Pancreas (tissue), 10 donors: ENCODE measurements around the gene TRPT1. TPM values are rescaled to one million over a fixed set of nuclear protein-coding genes. Genes with fewer than 3 reads are reported as not detected.

ENCODE experiments used
- ATAC-seq, 4 donors: fragments of 200-7000 bp; cut with Tn5 transposase; one replicate each; pipeline versions ENCODE4 v1.8.0 to v1.9.1; 2020; ENCODE audit warnings: mild to moderate bottlenecking in 4 of 4, moderate library complexity in 4 of 4
- DNase-seq, 6 donors: peaks; one replicate each; pipeline ENCODE4 v3.0.0-alpha.2; 2020
- FAIRE-seq: peaks from 2 replicates; lab custom pipeline; 2012; peaks lifted over from hg19 to GRCh38; lab: Jason Lieb, UNC
- H3K27ac ChIP-seq, 4 donors: fragments of 200-600 bp; sonication (generic); 1 replicate in 3 of 4; 2 replicates in 1 of 4; pipeline versions ENCODE4 v1.5.0 to v1.8.0; 2020
- H3K27me3 ChIP-seq, 4 donors: fragments of 200-600 bp; one replicate each; pipeline ENCODE4 v1.8.0; 2021
- H3K36me3 ChIP-seq, 3 donors: fragments of 200-600 bp; sonication (generic) in 1 of 3; one replicate each; pipeline versions ENCODE4 v1.5.0 to v1.8.0; 2020 to 2021
- H3K4me1 ChIP-seq, 3 donors: fragments of 200-600 bp; one replicate each; pipeline ENCODE4 v1.8.0; 2021
- H3K4me3 ChIP-seq, 4 donors: fragments of 200-600 bp; sonication (generic) in 2 of 4; one replicate each; pipeline versions ENCODE4 v1.5.0 to v1.8.0; 2020 to 2021
- H3K9me3 ChIP-seq, 4 donors: fragments of 200-600 bp; one replicate each; pipeline ENCODE4 v1.8.0; 2021
- CTCF ChIP-seq, 4 donors: fragments of 200-600 bp; sonication (generic) in 3 of 4; IDR thresholded peaks; one replicate each; pipeline versions ENCODE4 v1.5.0 to v1.8.0; 2021; ENCODE audit warnings: antibody characterized with exemption in 4 of 4
- WGBS, 2 donors: extraction: QIAGEN DNeasy Blood & Tissue Kit; methylation state at CpG; one replicate each; pipeline ENCODE4 v1.1.7; 2013; 5-methylcytosine and 5-hydroxymethylcytosine counted together
- intact Hi-C, 3 donors: fragments of 100-400 bp; cut with DNase I; formaldehyde crosslinking; loops; one replicate each; pipeline versions ENCODE4 v1.11.1 to v1.14.2; 2022
- polyA plus RNA-seq, 2 donors: library from polyadenylated mRNA; stranded (reverse); fragments of 200-250 nt; gene quantifications; one replicate each; pipeline ENCODE4 v1.2.3, GENCODE V29; 2013
- total RNA-seq, 6 donors: library from RNA; stranded (reverse); fragmentation: NEBNext Ultra II Directional in 4 of 6; extraction: Animal tissue kit (Norgen Biotek cat#: 25700) in 4 of 6; gene quantifications; one replicate each; pipeline versions ENCODE4 v1.2.1 to v1.2.4, GENCODE V29; 2021 to 2023
- donor health status: healthy with polysubstance abuse.
- donor health status: DM: no; HTN: no; CAD: no; lungs with moderate emphysema.
- donor health status: DM: no; HTN: no; CAD: no.
- donor health status: control.
- donor health status: control.
- donor health status: Bipolar disorder and iron deficiency.
- donor health status: DM: yes; HTN: yes; CAD: no.
- donor health status: DM: no; HTN: no; CAD: no.
- donor health status: DM: no; HTN: no; CAD: no.
- donor health status: DM: yes; HTN: yes; CAD: no.

TRPT1 gene
- total and polyA plus RNA-seq, 8 donors = 18.6 to 78.7 (median 28.1) TPM

- peak in 2 of 6 donors; percentile 14 to 63 for DNase-seq
- FAIRE-seq = no peak
- H3K27ac ChIP-seq = no peak overlapping the region
- peaks cover 0 to 2% (median 2%) of the 10 kb centered on the region in 3 donors for H3K36me3 ChIP-seq
- no peak for TF ChIP-seq CTCF (IDR thresholded peaks at IDR 0.05)
- H3K27me3 ChIP-seq = no peaks in the 10 kb centered on the region
- H3K4me1 ChIP-seq = peaks cover 0 to 3% (median 0%) of the 10 kb centered on the region in 3 donors
- H3K4me3 ChIP-seq = no peak overlapping the region
- intact Hi-C loops = loop anchor here in 2 of 3 donors (5.0 to 10.0 kb wide), 3 partner anchors 53 to 86 kb away; partner anchors contain the start of gene KCNK4 (in 2 of the 2)
- WGBS, 2 donors = 88% methylated on average over 18 of the region's 18 CpGs
- no peak for ATAC-seq
- no peaks in the 10 kb centered on the region for H3K9me3 ChIP-seq
Measured at GRCh38 chr11:64208796-64209562, 17.0 kb downstream of the TRPT1 start.

DNA sequence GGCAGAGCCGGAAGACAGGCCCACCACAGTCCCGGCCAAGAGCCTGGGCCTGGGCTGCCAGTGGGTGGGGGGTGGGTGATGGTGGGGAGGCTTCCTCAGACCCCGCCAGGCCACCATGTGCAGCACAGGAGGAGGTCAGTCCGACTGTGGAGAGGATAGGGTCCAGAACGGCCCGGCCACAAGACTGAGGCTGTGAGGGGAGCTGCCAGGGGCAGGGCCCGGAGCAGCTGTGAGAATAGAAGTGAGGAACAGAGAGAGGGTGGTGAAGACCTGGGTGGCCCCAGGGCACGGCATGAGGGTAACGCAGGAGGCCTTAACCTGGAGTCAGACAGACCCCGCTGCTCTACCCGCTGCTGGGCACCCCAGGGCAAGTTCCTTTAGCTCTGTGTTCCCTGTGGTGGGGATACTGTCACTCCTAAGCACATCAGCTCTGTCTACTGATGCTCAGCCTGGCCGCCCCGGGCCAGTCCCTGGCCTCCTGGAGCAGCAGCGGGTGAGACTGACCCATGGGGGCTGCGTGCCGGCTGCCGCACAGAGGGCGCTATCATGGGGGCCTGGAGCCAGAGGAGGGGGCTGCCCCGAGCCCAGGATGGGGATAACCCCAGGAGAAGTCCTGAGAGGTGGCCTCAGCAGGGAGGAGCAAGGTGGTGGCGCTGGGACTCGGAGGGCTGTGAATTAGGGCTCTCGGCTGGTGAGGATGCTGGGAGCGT lies 17.7 kb downstream of the TRPT1 start:
- Histone ChIP-seq H3K36me3 (peaks cover 0 to 10% (median 9%) of the 10 kb centered on the region in 3 donors), H3K27ac (peak overlapping the region in 3 of 4 donors; percentile 22 to 75 (median 68)), H3K4me1 (peaks cover 0 to 3% (median 0%) of the 10 kb centered on the region in 3 donors), H3K4me3 (peak overlapping the region in 1 of 4 donors; percentile 40), H3K27me3 (no peaks in the 10 kb centered on the region), H3K9me3 (no peaks in the 10 kb centered on the region)
- ATAC-seq = no peak
- intact Hi-C loops = loop anchor here in 2 of 3 donors (5.0 to 10.0 kb wide), 3 partner anchors 54 to 87 kb away; partner anchors contain the start of gene KCNK4 (in 2 of the 2)
- no peak for FAIRE-seq
- no peak for TF ChIP-seq CTCF (IDR thresholded peaks at IDR 0.05)
- 89 to 91% methylated on average over 23 of the region's 23 CpGs for WGBS, 2 donors
- DNase-seq = peak in 2 of 6 donors; percentile 13 to 58

DNA sequence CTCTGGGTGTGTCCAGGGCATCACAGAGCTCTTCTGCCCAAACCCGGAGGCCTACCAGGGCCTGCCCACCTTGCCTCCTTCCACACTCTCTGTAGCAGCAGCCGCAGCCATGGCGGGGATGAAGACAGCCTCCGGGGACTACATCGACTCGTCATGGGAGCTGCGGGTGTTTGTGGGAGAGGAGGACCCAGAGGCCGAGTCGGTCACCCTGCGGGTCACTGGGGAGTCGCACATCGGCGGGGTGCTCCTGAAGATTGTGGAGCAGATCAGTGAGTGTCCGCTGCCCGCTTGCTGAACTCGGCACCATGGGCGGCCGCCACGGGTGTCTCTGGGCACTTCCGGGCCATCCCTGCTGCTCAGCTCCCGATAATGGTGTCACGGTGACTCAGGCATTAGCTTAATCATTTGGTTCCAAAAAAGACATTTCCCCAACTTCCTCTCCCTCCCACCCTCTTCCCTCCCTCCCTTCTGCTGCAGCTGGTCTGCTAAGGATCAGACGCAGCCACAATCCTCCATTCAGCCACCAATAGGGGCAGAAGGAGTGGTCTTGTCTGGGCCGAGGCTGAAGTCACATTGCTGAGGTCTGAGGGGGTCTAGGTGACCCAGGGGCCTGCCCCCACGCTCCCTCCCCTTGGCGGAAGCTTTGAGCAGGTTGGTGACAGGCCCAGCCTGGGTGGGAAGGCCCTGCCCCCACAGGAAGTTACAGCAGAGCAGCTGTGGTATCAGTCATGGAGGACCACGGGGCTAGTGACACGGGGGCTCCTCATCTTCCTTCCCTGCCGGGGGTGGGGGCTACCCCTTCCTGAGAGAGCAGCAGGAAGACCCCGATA lies 18.5 kb downstream of the TRPT1 start:
- H3K4me1 ChIP-seq = peaks cover 0 to 3% (median 0%) of the 10 kb centered on the region in 3 donors

More for the DNA sequence above, 18.5 kb downstream of the TRPT1 start:
- Histone ChIP-seq H3K9me3 (no peaks in the 10 kb centered on the region), H3K27ac (peak overlapping the region in 3 of 4 donors; percentile 22 to 75 (median 68)), H3K36me3 (peaks cover 0 to 17% (median 15%) of the 10 kb centered on the region in 3 donors), H3K27me3 (no peaks in the 10 kb centered on the region), H3K4me3 (peak overlapping the region in 1 of 4 donors; percentile 40)
- intact Hi-C loops = loop anchor here in 2 of 3 donors (5.0 to 10.0 kb wide), 3 partner anchors 55 to 87 kb away; partner anchors contain the start of gene KCNK4 (in 2 of the 2)
- DNase-seq = peak in 4 of 6 donors; percentile 36 to 74 (median 54)
- peak in 3 of 4 donors; percentile 17 to 37 (median 35) for ATAC-seq
- 78 to 79% methylated on average over 28 to 30 of the region's 30 CpGs for WGBS, 2 donors
- no peak for FAIRE-seq
- TF ChIP-seq CTCF (IDR thresholded peaks at IDR 0.05) = no peak
